SK-N-SH (cell line): Measurements from ENCODE around the gene MATN1. TPM values are rescaled to one million over a fixed set of nuclear protein-coding genes. Genes with fewer than 3 reads are reported as not detected.

Experiments used
- CTCF ChIA-PET: fragments of 300-600, 350-600 bp; formaldehyde crosslinking; extraction: SDS; loops from one replicate; lab custom pipeline; 2021; lab: Yijun Ruan, JAX
- POLR2A ChIA-PET: fragments of 350-600 bp; sonication (Branson Sonifier 250); formaldehyde crosslinking; extraction: SDS; loops from one replicate; lab custom pipeline; 2020; ENCODE audit warnings: antibody characterized with exemption, inconsistent platforms; lab: Yijun Ruan, JAX
- DNase-seq: peaks from one replicate; pipeline ENCODE4 v3.0.0; 2012
- H2AFZ ChIP-seq: fragments of 200-600 bp; sonication (generic); 2 replicates; pipeline ENCODE4 v1.8.1; 2016; ENCODE audit warnings: antibody characterized with exemption, mild to moderate bottlenecking, low read depth
- H3F3A ChIP-seq: fragments of 200-600 bp; sonication (generic); replicated peaks from 2 replicates; pipeline ENCODE3; 2016; ENCODE audit warnings: antibody characterized with exemption, mild to moderate bottlenecking; ENCODE audit not compliant: insufficient read depth
- H3K27ac ChIP-seq, 2 experiments: fragments of 200-500 bp in 1 of 2; fragments of 200-600 bp in 1 of 2; sonication (Bioruptor generic) in 1 of 2; sonication (generic), shearing (Covaris generic) in 1 of 2; 2 replicates each; pipeline versions ENCODE4 v1.5.1 to v1.6.1; 2014 to 2016; ENCODE audit warnings: low read depth in 2 of 2, inconsistent platforms in 1 of 2, low read length in 1 of 2, mild to moderate bottlenecking in 1 of 2, mixed read lengths in 1 of 2
- H3K27me3 ChIP-seq: fragments of 200-600 bp; sonication (generic), shearing (Covaris generic); 2 replicates; pipeline ENCODE4 v1.6.1; 2016; ENCODE audit warnings: mixed run types; ENCODE audit not compliant: insufficient read depth
- H3K36me3 ChIP-seq, 2 experiments: fragments of 200-500 bp in 1 of 2; fragments of 200-600 bp in 1 of 2; sonication (Bioruptor generic) in 1 of 2; sonication (generic) in 1 of 2; replicated peaks in 1 of 2; 2 replicates each; pipeline versions ENCODE3 to v1.5.1; 2014 to 2016; ENCODE audit warnings: low read length in 1 of 2, mild to moderate bottlenecking in 1 of 2; ENCODE audit not compliant: insufficient read depth in 2 of 2, control insufficient read depth in 1 of 2
- H3K4me1 ChIP-seq, 2 experiments: fragments of 200-500 bp in 1 of 2; fragments of 200-600 bp in 1 of 2; sonication (Bioruptor generic) in 1 of 2; sonication (generic), shearing (Covaris generic) in 1 of 2; 2 replicates each; pipeline versions ENCODE4 v1.5.1 to v1.6.1; 2014 to 2016; ENCODE audit warnings: low read depth in 1 of 2, low read length in 1 of 2, mixed run types in 1 of 2; ENCODE audit not compliant: insufficient read depth in 2 of 2, control insufficient read depth in 1 of 2
- H3K4me2 ChIP-seq: fragments of 200-600 bp; sonication (generic), shearing (Covaris generic); 2 replicates; pipeline ENCODE4 v1.6.1; 2017; ENCODE audit warnings: mixed run types
- H3K4me3 ChIP-seq, 2 experiments: fragments of 200-500 bp in 1 of 2; fragments of 200-600 bp in 1 of 2; sonication (Bioruptor generic) in 1 of 2; sonication (generic), shearing (Covaris generic) in 1 of 2; 2 replicates each; pipeline versions ENCODE4 v1.5.1 to v1.8.1; 2014 to 2016; ENCODE audit warnings: low read depth in 2 of 2, inconsistent platforms in 1 of 2, low read length in 1 of 2, mild to moderate bottlenecking in 1 of 2, mixed read lengths in 1 of 2, moderate library complexity in 1 of 2
- H3K79me2 ChIP-seq: fragments of 200-600 bp; sonication (generic); 2 replicates; pipeline ENCODE4 v1.8.1; 2017; ENCODE audit warnings: mild to moderate bottlenecking; ENCODE audit not compliant: insufficient read depth
- H3K9ac ChIP-seq: fragments of 200-600 bp; sonication (generic); 2 replicates; pipeline ENCODE4 v1.6.1; 2017; ENCODE audit warnings: mixed run types
- H3K9me2 ChIP-seq: fragments of 200-600 bp; sonication (generic); 2 replicates; pipeline ENCODE4 v1.6.1; 2017; ENCODE audit warnings: mixed run types
- H3K9me3 ChIP-seq: fragments of 200-600 bp; sonication (generic); 2 replicates; pipeline ENCODE4 v1.6.1; 2017; ENCODE audit warnings: mixed run types, mild to moderate bottlenecking, moderate library complexity
- H4K20me1 ChIP-seq: fragments of 200-600 bp; sonication (generic); 2 replicates; pipeline ENCODE4 v1.6.1; 2017; ENCODE audit warnings: mild to moderate bottlenecking, mixed run types; ENCODE audit not compliant: insufficient read depth
- CTCF ChIP-seq: fragments of 200-600 bp; sonication (generic); IDR thresholded peaks from 2 replicates; pipeline ENCODE4 v1.6.1; 2017; ENCODE audit warnings: antibody characterized with exemption, mild to moderate bottlenecking, moderate library complexity
- ELF1 ChIP-seq: IDR thresholded peaks from 2 replicates; pipeline ENCODE4 v1.4.0; 2012
- EZH2phosphoT487 ChIP-seq: fragments of 200-600 bp; sonication (generic); IDR thresholded peaks from 2 replicates; pipeline ENCODE4 v1.6.1; 2017; ENCODE audit warnings: low read depth, mixed run types, mild to moderate bottlenecking, antibody characterized with exemption, moderate library complexity, borderline replicate concordance
- FOSL2 ChIP-seq: IDR thresholded peaks from 2 replicates; pipeline ENCODE4 v1.4.0; 2012; ENCODE audit warnings: low read depth, mild to moderate bottlenecking, moderate library complexity, borderline replicate concordance
- GATA2 ChIP-seq: sonication (generic); formaldehyde crosslinking; IDR thresholded peaks from 2 replicates; pipeline ENCODE4 v1.5.0; 2020; ENCODE audit warnings: mild to moderate bottlenecking, missing genetic modification reagents
- IRF3 ChIP-seq: fragments of 150-350 bp; IDR thresholded peaks from 2 replicates; pipeline ENCODE4 v1.6.1; 2016; ENCODE audit warnings: mild to moderate bottlenecking, low read depth, low read length
- JUND ChIP-seq: IDR thresholded peaks from 2 replicates; pipeline ENCODE4 v1.4.0; 2012
- MEF2A ChIP-seq: IDR thresholded peaks from 2 replicates; pipeline ENCODE4 v1.4.0; 2012; ENCODE audit warnings: low read depth, borderline replicate concordance
- NFIC ChIP-seq: IDR thresholded peaks from 2 replicates; pipeline ENCODE4 v1.4.0; 2012; ENCODE audit warnings: borderline replicate concordance
- POLR2AphosphoS5 ChIP-seq: IDR thresholded peaks from 2 replicates; pipeline ENCODE4 v1.6.1; 2012; ENCODE audit warnings: low read depth, low read length
- RFX5 ChIP-seq: IDR thresholded peaks from 2 replicates; pipeline ENCODE4 v1.6.1; 2012; ENCODE audit warnings: mild to moderate bottlenecking, improper control_type of control experiment, low read length
- RXRA ChIP-seq: IDR thresholded peaks from 2 replicates; pipeline ENCODE4 v1.4.0; 2012; ENCODE audit warnings: low read depth, mild to moderate bottlenecking, borderline replicate concordance
- TAF1 ChIP-seq: IDR thresholded peaks from 2 replicates; pipeline ENCODE4 v1.6.1; 2012; ENCODE audit warnings: low read depth, mild to moderate bottlenecking, low read length, moderate library complexity, borderline replicate concordance
- YY1 ChIP-seq: IDR thresholded peaks from 2 replicates; pipeline ENCODE4 v1.4.0; 2012; ENCODE audit warnings: low read depth, mild to moderate bottlenecking
- WGBS: methylation state at CpG from one replicate; pipeline ENCODE4 v1.1.6; 2017; ENCODE audit warnings: low lambda C conversion rate; 5-methylcytosine and 5-hydroxymethylcytosine counted together
- polyA plus RNA-seq, 3 experiments: library from polyadenylated mRNA; depleted of rRNA; stranded (reverse); fragments of >200 nt; gene quantifications; 2 replicates each; pipeline ENCODE4 v1.2.3, GENCODE V29; 2012
- TF ChIP-seq, protein P1 (sequence below): IDR thresholded peaks from 2 replicates; pipeline ENCODE4 v1.4.0; 2012; ENCODE audit warnings: low read depth, borderline replicate concordance
- TF ChIP-seq, protein P2 (sequence below): fragments of 150-350 bp; IDR thresholded peaks from 2 replicates; pipeline ENCODE4 v1.6.1; 2017; ENCODE audit warnings: antibody characterized with exemption, low read length, low read depth, borderline replicate concordance
- TF ChIP-seq, protein P3 (sequence below): IDR thresholded peaks from 2 replicates; pipeline ENCODE4 v1.6.1; 2012; ENCODE audit warnings: mild to moderate bottlenecking, low read depth, low read length, moderate library complexity

MATN1 gene
- polyA plus RNA-seq, 1 of the 3 experiments (the other 2 are of a cell fraction): 0.23 TPM

- TF ChIP-seq, protein P1, sequence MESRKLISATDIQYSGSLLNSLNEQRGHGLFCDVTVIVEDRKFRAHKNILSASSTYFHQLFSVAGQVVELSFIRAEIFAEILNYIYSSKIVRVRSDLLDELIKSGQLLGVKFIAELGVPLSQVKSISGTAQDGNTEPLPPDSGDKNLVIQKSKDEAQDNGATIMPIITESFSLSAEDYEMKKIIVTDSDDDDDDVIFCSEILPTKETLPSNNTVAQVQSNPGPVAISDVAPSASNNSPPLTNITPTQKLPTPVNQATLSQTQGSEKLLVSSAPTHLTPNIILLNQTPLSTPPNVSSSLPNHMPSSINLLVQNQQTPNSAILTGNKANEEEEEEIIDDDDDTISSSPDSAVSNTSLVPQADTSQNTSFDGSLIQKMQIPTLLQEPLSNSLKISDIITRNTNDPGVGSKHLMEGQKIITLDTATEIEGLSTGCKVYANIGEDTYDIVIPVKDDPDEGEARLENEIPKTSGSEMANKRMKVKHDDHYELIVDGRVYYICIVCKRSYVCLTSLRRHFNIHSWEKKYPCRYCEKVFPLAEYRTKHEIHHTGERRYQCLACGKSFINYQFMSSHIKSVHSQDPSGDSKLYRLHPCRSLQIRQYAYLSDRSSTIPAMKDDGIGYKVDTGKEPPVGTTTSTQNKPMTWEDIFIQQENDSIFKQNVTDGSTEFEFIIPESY: no peak
Measured at GRCh38 chr1:30743584-30744059, 20.2 kb upstream of the MATN1 start (continued).

DNA sequence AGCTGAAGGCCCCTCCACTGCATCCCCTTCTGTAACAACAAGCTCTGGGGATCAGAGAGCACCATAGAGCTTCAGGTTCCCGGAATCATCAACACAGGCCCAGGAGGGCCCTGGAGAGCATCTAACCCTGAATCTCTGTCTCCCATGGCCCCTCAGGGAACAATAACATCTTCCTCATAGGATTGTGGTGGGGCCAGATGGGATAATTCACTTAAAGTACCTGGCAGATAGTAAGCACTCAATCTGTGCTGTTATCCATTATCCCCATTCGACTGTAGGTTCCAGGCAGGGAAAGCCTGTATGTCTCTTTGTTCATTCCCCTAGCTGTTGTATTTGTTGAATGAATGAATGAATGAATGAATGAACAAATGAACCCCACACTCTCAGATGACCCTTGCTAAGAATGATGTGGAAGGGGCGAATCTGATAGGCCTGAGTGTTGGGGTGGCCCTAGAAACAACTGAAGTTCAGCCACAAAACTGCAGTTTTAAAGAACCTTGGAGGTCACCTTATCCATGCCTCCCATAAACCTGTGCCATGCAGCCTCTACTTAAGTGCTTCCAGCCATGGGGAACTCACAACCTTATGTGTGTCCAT, 19.7 kb upstream of the MATN1 start:
- peaks cover 0 to 6% of the 10 kb centered on the region in 2 experiments; a peak in 1 of 4 replicates for H3K4me1 ChIP-seq
- H3K9ac ChIP-seq: no peak overlapping the region
- H2AFZ ChIP-seq: no peak overlapping the region
- ChIA-PET POLR2A (no interaction called here), CTCF (interaction anchor here (0.7 to 1.8 kb wide), 4 partner anchors 24 to 40 kb away, joined by 3 to 9 read pairs (median 6); no protein-coding TSS in a partner anchor)
- DNase-seq: no peak
- no peak overlapping the region for H3K4me3 ChIP-seq
- no peaks in the 10 kb centered on the region for H3K9me3 ChIP-seq
- H3K4me2 ChIP-seq: no peak overlapping the region
- no peaks in the 10 kb centered on the region for H3K9me2 ChIP-seq
- H3K36me3 ChIP-seq: no peaks in the 10 kb centered on the region
- H3K27me3 ChIP-seq: no peaks in the 10 kb centered on the region
- WGBS: 64% methylated on average over 3 of the region's 3 CpGs
- no peaks in the 10 kb centered on the region for H3K79me2 ChIP-seq
- no peaks in the 10 kb centered on the region for H3F3A ChIP-seq
- H3K27ac ChIP-seq: no peak overlapping the region
- TF ChIP-seq, protein P1: no peak
- TF ChIP-seq TAF1 (no peak), POLR2AphosphoS5 (no peak), JUND (no peak), ELF1 (no peak), EZH2phosphoT487 (no peak), NFIC (no peak), FOSL2 (no peak), GATA2 (no peak), MEF2A (no peak), RFX5 (no peak), YY1 (no peak), RXRA (no peak), CTCF (no peak), IRF3 (no peak)
- TF ChIP-seq, protein P2, sequence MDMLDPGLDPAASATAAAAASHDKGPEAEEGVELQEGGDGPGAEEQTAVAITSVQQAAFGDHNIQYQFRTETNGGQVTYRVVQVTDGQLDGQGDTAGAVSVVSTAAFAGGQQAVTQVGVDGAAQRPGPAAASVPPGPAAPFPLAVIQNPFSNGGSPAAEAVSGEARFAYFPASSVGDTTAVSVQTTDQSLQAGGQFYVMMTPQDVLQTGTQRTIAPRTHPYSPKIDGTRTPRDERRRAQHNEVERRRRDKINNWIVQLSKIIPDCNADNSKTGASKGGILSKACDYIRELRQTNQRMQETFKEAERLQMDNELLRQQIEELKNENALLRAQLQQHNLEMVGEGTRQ: no peak
- TF ChIP-seq, protein P3, sequence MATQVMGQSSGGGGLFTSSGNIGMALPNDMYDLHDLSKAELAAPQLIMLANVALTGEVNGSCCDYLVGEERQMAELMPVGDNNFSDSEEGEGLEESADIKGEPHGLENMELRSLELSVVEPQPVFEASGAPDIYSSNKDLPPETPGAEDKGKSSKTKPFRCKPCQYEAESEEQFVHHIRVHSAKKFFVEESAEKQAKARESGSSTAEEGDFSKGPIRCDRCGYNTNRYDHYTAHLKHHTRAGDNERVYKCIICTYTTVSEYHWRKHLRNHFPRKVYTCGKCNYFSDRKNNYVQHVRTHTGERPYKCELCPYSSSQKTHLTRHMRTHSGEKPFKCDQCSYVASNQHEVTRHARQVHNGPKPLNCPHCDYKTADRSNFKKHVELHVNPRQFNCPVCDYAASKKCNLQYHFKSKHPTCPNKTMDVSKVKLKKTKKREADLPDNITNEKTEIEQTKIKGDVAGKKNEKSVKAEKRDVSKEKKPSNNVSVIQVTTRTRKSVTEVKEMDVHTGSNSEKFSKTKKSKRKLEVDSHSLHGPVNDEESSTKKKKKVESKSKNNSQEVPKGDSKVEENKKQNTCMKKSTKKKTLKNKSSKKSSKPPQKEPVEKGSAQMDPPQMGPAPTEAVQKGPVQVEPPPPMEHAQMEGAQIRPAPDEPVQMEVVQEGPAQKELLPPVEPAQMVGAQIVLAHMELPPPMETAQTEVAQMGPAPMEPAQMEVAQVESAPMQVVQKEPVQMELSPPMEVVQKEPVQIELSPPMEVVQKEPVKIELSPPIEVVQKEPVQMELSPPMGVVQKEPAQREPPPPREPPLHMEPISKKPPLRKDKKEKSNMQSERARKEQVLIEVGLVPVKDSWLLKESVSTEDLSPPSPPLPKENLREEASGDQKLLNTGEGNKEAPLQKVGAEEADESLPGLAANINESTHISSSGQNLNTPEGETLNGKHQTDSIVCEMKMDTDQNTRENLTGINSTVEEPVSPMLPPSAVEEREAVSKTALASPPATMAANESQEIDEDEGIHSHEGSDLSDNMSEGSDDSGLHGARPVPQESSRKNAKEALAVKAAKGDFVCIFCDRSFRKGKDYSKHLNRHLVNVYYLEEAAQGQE: no peak
- no peaks in the 10 kb centered on the region for H4K20me1 ChIP-seq
